Hippocampal formation (tissue), 2 donors: Measurements from ENCODE around the gene CECR2.

Source experiments
- DNase-seq, 2 donors: peaks; one replicate each; lab custom pipeline; 2025; lab: John Stamatoyannopoulos, UW

Gene CECR2

DNA sequence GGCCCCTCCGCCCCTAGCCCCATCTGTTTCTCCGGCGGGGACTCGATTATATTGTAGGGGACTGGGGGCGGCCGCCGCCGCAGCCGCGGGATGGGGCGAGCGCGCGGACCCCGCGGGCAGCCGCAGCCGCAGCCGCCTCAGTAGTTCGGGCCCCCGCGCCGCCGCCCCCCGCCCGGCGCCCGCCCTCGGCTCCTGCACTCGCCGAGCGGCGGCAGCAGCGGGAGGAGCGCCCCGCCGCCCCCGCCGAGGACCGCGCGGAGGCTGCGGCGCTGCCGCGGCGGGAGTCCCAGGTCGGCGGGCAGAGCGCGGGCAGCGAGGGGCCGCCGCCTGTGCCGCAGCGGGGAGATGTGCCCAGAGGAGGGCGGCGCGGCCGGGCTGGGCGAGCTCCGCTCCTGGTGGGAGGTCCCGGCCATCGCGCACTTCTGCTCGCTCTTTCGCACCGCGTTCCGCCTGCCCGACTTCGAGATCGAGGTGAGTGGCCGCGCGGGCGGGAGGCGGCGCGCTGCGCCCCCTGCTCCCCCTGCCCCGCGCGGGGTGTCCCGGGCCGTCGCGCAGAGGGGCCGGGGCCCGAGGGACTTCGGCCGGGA is at the start of gene CECR2:
Gene CECR2 (plus strand): TSS at position 22 of the 587 bp plus-strand sequence. CDS start 324 bp downstream, at position 346.
- peak; percentile 61 to 63 for DNase-seq

DNA sequence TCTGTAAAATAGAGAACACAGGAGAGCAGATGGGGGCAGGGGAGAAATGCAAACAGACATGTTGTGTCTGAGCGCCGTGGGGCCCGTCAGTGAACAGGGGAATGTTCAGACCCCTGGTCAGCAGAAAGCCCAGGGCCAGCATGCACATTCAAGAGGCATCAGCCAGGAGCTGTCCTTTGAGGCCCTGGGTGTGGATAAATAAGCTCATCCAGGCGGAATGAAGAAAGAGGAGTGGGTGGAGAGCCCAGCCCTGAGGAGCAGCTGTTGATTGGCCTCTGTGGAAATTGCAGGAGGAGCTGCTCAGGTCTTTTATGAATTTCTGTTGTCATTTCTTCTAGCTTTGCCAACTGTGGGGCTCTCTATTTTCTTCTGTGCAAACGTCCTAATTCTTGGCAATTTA is 49.7 kb upstream of the CECR2 start:
- DNase-seq = no peak

DNA sequence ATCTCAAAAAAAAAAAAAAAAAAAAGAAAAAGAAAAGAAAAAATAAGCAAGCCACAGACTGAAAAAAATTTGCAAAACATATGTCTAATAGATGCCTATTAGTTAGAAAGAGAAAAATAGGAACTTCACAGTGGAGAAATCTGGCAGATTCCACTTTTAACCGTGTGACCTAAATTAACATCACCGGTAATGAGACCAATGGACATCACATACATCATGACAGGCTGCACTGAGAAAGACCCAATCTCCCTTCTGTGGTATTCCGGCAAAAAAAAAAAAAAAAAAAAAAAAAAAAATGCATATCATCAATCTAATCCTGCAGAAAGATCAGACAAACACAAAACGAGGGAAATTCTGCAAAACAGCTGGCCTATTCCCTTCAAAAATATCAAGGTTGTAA is 46.7 kb upstream of the CECR2 start:
- DNase-seq = no peak

DNA sequence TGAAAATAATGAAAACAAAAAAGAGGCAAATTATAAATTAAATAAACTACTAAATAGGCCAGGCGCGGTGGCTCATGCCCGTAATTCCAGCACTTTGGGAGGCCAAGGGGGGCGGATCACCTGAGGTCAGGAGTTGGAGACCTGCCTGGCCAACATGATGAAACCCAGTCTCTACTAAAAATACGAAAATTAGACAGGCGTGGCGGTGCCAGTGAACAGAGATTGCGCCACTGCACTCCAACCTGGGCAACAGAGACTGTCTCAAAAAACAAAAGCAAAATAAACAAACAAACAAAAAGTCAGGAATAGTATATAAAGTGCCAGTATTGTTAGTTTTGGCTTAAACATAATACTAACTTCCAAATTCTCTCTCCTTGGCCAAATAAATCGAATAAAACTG is 37.6 kb upstream of the CECR2 start:
- DNase-seq = no peak

DNA sequence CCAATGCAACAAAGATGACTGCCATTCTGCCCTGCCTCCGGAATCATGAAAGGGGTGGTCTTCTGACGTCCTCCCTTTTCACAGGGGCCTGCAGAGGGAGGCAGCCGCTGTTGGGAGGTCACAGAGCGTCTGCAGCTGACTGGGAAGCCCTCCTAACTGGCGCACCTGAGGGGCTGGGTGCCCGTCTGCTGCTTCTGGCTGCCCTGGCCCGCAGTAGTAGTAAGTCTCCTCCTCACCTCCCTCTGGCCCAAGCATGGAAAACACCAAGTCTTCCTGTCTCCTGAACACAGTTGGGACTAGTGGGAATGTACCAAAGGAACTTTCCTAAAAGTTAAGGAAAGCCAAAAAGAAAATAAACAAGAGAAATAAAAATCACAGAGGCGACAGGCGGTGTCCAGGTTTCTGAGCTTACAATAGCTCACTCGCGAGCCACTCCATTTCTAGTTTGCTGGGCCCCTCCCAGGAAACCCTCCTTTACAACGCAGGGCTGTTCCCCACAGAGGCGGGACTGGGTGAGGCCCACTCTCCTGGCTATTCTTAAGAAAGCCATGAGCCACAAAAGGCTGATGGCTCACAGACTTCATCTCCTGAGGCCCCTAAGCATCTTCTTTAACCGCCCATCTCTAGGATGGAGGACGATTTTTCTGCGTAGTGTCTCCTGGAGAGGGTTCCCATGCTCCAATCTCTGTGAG is 37.0 kb upstream of the CECR2 start:
- DNase-seq = no peak

DNA sequence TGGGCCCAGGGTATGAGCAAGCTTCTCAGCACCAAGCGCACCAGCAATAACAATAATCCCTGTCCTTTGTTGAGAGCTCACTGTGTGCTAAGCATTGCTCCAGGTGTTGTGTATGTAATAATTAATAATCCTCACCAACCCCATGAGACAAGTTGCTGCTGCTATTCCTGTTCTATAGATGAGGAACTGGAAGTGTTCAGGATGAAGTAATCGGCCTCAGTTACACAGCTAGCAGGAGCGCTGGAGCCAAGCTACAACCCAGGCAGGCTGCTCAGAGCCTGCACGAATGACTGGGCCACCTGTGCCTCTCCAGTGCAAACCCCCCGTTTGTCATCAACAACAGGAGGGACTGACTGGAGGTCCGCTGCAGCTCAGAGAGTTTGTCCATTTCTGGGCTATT is 35.2 kb upstream of the CECR2 start:
- no peak for DNase-seq

DNA sequence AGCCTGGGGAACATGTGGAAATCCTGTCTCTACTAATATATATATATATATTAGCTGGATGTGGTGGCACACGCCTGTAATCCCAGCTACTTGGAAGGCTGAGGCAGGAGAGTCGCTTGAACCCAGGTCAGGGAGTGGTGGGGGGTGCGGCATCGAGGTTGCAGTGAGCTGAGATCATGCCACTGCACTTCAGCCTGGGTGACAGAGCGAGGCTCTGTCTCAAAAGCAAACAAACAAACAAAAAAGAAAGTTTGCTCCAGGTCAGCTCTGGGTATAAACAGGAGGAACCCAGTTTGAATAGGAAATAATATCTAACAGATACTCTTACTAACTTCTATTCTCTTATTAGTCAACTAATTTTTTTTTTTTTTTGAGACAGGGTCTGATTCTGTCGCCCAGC is 34.3 kb upstream of the CECR2 start:
- no peak for DNase-seq

DNA sequence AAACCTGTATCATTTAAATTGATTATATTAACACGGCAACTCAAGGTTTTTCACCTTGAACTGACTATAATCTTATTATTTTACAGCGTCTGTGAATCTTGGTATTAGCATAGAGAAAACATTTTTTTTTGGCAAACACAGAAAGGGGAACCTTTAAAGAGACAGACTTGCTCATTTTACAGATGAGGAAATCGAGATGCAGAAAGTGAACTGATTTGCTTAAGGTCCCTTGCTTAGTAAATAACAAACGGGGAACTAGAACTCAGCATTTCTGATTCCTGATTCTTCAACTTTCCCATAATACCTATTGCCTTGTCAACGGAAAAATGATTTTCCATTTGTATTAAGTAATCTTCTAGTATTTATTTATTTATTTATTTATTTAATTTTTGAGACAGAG is 33.2 kb upstream of the CECR2 start:
- no peak for DNase-seq

DNA sequence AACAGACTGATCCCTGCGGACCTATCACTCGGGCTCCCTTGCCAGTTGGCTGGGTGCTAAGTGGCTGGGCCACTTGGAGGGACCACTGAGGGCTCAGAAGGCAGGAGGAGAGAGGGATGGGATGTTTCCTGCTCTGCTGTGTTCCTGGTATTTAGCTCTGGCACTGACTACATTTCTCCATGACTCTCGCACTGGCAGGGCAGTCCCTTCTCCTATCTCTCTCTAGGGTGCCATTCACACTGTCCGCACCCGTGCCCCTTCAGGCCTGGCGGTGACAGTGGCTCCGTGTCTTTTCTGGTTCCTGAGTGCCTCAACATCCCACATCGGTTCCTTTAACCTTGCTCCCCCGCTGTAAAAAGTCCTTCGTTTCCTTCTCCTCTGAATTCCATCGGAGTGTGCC is 31.6 kb upstream of the CECR2 start:
- no peak for DNase-seq

DNA sequence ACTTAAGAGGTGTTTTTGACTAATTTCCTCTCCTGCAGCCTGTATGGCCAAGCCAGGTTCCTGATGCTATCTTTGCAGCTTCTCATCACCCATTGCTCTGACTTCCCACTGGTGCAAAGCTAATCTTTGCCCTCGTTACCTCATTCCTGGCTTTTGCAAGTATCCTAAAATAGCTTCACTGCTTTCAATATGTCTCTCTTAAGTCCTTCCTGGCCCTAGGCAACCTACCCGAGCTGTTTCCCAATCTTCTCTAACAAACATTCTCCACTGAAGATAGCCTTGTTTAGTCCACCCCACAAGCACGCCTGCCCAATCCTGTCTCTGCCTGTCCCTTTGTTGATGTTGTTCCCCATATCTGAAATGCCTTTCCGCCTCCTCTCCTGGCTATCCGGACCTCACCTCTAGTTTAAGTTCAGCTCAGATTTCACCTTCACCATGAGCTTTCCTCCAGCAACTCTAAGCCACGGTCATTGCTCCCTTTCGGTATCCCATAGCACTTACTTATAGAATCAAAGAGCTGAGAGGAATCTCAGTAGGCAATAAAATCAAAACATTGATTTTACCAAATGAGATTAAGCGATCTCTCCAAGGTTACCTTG is 30.1 kb upstream of the CECR2 start:
- no peak for DNase-seq

DNA sequence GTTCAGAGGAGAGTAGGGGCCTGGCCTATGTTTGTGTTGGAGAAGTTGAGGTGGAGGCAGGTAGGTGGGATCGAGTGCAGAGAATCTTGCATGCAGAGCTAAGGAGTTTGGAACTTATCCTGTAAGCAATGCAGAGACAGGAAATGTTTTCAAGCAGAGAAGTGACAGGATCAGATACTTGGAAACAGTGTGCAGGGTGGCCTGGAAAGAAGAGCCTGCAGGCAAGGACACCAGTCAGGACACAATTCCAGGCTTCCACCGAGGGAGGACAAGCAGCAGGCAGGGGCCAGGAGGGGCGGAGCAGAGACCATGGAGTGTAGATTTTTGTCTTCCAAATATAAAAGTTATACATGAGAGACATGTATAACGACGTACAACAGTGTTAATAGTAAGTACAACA is 26.9 kb upstream of the CECR2 start:
- DNase-seq = no peak

DNA sequence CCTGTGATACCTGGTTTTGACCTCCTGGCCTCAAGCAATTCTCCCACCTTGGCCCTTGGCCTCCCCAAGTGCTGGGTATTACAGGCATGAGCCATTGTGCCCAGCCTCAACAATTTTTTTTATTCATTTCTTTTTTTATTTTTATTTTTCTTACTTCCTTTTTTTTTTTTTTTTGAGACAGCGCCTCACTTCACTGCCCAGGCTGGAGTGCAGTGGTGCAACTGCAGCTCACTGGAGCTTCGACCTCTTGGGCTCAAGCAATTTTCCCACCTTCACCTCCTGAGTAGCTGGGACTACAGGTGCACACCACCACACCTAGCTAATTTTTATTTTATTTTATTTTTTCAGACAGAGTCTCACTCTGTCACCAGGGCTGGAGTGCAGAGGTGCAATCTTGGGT is 25.5 kb upstream of the CECR2 start:
- DNase-seq = no peak

DNA sequence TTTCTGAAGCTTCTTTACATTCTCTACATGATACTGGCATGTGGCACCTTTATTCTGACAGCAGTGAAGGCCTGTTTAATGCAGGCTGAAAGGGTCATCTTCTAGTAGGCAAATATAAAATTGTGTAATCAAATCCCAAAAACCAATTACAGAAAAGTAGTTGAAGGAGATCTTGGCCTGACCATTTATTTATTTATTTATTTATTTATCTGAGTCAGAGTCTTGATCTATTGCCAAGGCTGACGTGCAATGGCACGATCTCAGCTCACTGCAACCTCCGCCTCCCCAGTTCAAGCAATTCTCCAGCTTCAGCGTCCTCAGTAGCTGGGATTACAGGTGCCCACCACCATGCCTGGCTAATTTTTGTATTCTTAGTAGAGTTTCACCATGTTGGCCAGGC is 22.7 kb upstream of the CECR2 start:
- no peak for DNase-seq

DNA sequence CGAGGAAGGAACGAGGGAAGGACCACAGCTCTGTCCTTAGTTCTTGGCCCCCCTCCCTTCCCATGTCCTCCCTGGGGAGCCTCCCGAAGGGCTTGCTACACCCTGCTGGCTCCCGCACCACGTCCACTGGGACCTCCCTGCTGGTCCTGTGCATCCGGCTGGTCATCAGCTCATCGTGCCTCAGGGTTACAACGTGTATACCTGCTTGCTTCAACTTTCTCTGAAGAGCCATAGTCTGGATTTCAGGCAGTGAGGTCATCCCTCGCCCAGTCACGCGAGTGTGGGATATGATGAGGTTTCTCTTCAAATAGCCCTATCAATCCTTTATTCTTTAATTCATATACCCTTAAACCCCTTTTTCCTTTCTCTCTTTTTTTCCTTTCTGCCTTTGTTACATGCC is 21.5 kb upstream of the CECR2 start:
- DNase-seq = no peak

DNA sequence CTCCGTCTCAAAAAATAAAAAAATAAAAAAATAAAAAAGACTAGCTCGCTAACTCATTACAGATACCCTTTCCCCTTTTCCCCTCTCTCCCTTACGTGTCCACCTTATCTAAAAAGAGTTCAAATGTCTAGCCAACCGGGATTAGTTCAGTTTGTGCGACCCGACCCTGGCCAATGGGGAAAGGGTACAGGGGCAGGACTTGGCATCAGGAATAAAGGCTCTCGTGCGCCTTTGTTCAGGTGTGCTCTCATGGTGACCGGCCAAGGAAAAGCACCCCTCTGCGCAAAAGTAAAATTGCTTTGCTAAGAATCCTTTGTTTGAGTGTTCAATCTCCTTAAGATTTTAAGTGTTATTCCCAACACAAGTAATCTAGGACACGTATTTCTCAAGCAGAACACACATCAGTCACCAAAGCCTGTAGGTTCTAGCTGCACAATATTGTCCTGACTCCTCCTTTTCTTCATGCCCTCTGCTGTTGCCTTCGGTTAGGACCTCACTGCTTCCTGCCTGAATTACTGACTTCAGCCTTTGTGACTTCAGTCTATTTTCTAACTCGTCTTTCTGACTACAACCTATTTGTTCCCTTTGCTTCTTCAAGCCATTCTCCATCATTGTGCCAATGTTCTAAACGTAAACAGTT is 20.7 kb upstream of the CECR2 start:
- DNase-seq = no peak

DNA sequence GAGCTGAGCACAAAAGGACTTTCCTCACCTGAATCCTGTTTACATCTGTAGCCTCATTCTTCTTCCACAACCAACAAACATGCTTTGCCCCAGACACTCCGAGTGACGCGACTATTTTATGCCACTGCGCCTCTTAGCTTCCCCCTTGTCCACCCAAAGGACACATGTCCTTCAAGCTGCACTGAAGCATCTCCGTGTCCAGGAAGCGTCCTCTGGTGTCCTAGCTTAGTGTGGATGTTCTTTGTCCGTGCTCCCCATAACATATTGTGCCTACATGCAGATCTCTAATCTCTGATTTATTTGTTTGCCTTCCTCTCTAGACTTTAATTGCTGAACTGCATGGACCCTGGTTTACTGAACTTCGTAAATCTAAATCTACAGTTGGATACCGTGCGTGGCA is 20.1 kb upstream of the CECR2 start:
- no peak for DNase-seq

DNA sequence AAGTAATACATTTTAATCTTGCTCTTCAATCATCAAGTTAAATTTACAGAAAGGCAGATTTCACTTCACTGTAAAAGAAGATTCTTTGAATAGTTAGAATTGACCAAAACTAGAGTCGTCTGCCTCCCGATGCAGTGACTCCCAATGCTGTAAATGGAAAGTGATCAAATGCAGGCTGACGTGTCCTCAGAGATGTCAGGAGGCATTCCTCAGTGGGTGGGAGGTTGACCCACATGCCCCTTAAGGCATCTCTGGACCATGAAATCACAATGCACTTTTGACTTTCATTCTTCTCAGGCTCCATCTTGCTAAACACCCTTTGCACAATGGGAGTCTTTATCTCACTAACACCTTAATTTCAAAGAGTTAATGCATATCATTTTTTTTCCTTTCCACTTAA is 19.0 kb upstream of the CECR2 start:
- no peak for DNase-seq

DNA sequence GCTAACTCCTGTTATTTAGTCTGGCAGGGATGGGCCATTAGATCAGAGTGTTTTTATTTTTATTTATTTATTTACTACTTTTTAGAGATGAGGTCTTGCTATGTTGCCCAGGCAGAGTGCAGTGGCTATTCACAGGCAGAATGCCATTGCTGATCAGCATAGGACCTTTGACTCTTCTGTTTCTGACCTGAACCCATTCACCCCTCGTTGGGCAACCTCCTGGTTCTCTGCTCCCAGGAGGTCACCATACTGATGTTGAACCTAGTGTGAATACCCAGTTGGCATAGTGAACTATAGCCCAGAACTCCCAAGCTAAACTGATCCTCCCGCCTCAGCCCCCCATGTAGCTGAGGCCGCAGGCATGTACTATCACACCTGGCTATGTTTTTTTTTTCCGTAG is 16.5 kb upstream of the CECR2 start:
- no peak for DNase-seq

DNA sequence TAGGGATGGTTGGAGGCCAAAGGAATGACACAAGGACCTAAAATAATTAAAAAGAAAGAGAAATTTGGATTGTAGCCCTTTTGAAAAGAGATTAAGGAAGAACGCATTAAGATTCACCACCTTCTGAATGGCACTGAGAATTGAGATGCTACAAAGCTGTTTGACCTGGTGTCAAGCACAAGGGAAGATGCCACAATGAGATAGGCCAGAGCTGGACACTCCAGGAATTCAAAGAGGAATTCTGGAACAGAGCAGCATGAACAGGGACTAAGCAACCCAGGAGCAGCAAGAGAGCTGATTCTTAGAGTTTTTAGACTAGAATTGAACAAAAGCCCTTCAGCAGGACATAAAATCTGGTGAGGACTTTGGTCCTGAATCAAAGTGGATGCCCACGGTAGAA is 11.6 kb upstream of the CECR2 start:
- no peak for DNase-seq

DNA sequence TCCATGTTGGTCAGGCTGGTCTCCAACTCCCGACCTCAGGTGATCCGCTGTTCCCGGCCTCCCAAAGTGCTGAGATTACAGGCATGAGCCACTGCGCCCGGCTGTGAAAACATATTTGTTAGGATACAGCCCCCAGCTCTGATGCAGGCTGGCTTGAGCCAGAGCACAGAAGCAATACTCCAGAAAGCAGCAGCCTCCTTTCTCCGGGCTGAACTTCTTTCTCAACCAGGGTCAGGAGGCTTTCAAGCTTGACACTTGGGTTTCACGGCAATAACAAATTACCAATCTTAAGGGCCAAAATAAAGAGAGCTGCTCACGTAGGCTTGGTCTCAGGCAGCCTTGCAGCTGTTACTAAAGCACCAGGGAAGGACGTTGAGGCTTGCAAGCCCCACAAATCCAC is 10.8 kb upstream of the CECR2 start:
- no peak for DNase-seq

DNA sequence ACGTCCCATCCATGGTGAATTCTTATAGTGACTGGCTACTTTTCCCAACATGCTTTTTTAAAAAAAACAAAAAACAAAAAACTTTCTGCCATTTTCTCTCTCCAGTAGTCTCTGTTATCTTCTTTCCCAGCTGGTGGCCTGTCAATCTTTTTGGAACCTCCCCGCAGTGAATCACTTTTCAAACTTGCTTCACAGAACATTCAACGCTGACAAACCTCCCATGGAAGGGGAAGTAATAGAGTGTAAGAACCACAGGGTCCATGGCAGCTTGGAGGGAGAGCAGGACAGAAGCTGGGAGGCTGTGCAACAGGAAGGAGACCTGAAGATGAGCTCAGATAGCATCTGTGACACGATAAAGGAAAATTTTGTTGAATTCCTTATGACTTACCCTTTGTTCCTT is 9.8 kb upstream of the CECR2 start:
- DNase-seq = no peak

DNA sequence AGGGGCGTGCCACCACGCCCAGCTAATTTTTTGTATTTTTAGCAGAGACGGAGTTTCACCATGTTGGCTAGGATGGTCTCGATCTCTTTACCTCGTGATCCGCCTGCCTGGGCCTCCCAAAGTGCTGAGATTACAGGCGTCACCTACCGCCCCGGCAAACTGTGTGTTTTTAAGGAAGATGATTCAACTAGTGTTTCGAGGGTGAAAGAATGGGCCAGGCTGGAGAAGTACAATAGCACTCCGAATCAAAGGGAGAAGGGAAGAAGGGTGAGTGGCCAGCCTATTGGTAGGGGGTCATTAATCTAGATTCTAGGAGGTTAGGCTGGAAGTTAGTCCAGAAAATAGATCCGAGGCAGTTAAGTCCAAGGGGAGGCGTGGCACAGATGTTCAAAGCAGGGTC is 2.9 kb upstream of the CECR2 start:
- no peak for DNase-seq

DNA sequence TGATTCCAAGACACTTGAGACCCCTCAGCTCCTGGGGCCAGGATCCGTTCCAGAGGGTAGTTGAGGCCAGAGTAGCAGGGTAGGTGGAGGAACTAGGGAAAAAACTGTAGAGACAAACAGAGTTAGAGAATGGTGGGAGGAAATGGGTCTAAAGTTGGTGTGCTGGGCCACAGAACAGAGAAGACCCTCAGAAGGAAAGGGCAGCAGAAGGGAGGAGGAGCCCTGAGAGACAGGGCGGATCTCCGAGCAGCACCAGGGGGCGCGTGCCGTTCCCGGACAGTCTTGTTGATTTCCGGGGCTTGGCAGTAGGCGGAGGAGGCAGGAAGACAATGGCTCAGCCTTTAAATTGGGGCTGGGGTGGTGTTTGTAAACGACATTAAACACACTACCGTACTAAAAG is 2.4 kb upstream of the CECR2 start:
- DNase-seq = peak in 1 of 2 donors; percentile 60
